ENCODE results near the gene BCDIN3D.

GRCh38 chr12:49885663-49886461, 43.0 kb upstream of the BCDIN3D start:
- TF ChIP-seq, protein P1, sequence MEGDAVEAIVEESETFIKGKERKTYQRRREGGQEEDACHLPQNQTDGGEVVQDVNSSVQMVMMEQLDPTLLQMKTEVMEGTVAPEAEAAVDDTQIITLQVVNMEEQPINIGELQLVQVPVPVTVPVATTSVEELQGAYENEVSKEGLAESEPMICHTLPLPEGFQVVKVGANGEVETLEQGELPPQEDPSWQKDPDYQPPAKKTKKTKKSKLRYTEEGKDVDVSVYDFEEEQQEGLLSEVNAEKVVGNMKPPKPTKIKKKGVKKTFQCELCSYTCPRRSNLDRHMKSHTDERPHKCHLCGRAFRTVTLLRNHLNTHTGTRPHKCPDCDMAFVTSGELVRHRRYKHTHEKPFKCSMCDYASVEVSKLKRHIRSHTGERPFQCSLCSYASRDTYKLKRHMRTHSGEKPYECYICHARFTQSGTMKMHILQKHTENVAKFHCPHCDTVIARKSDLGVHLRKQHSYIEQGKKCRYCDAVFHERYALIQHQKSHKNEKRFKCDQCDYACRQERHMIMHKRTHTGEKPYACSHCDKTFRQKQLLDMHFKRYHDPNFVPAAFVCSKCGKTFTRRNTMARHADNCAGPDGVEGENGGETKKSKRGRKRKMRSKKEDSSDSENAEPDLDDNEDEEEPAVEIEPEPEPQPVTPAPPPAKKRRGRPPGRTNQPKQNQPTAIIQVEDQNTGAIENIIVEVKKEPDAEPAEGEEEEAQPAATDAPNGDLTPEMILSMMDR (IDR thresholded peaks at IDR 0.05) = no peak
- no peak for TF ChIP-seq POLR2A (IDR thresholded peaks at IDR 0.05)
- TF ChIP-seq POLR2AphosphoS5 (IDR thresholded peaks at IDR 0.05) = no peak

Data from sigmoid colon (tissue), 4 donors.